BE2C (cell line): Measurements from ENCODE around the gene CACNA1B.

Experiments
- DNase-seq: peaks from one replicate; pipeline ENCODE4 v3.0.0-alpha.2; 2020
- H3K27me3 ChIP-seq: fragments of 250-450 bp; sonication (Bioruptor Pico); 2 replicates; pipeline ENCODE4 v1.5.1; 2020; ENCODE audit warnings: mild to moderate bottlenecking
- H3K36me3 ChIP-seq: fragments of 250-450 bp; sonication (Bioruptor Pico); 2 replicates; pipeline ENCODE4 v1.5.1; 2020; ENCODE audit warnings: mild to moderate bottlenecking
- H3K4me1 ChIP-seq: fragments of 250-450 bp; sonication (Bioruptor Pico); 2 replicates; pipeline ENCODE4 v1.5.1; 2020
- H3K4me3 ChIP-seq: 2 replicates; pipeline ENCODE4 v1.5.1; 2011; ENCODE audit warnings: low read depth, low read length
- H3K9me3 ChIP-seq: fragments of 250-450 bp; sonication (Bioruptor Pico); 2 replicates; pipeline ENCODE4 v1.5.1; 2020
- CTCF ChIP-seq: IDR thresholded peaks from 2 replicates; pipeline ENCODE4 v1.5.1; 2012; ENCODE audit warnings: mild to moderate bottlenecking, low read depth, low read length

CACNA1B gene

DNA sequence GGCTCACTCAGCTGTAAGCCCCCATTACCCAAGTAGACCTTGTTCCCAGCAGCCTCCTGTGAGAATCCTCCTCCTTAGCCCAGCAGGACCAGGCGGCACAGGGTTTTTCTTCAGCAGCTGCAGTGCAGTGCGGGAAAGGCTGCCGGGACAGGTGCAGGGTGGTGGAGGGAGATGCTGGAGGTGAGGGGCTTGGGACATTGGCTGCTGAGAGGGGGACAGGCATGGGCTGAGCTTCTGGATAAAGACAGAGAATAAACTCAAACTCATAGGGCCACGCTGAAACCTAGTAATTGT lies 174.7 kb downstream of the CACNA1B start:
- no peaks in the 10 kb centered on the region for H3K36me3 ChIP-seq
- no peak for DNase-seq
- no peak overlapping the region for H3K4me3 ChIP-seq
- H3K9me3 ChIP-seq: no peaks in the 10 kb centered on the region
- H3K27me3 ChIP-seq: no peaks in the 10 kb centered on the region
- no peak for TF ChIP-seq CTCF
- no peaks in the 10 kb centered on the region for H3K4me1 ChIP-seq

DNA sequence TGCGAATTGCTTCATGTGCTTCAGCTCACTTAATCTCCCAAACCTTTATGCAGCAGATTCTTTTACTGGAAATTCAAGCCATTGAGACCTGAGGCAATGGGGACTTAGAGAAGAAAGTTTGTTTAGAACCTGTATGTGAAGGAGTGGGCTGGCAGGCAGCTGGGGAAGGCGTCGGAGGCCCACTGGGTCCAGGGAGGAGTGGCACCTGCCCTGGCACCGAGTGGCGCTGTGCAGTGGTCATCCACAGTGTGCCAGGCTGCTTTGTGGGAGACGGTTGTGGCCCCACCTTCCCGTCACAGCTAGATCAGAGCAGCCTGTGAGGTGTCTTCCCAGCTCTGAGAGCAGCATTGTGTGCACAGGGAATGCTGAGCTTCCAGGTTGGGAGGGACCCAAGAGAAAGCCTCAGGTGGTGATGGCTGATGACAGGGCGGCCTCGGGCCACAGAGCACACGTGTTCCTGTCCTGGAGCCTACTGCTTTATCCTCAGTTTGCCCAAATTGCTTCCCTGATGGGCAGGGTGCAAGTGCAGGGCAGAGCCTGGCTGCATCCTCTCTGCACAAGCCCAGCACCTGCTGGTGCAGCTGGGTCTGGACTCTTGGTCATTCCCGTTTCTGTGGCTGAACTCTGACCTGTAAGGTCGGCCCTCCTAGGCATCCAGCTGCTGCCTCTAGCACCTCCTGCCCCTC lies 175.2 kb downstream of the CACNA1B start:
- H3K4me3 ChIP-seq: no peak overlapping the region

GRCh38 chr9:138053321-138053868 lies 175.8 kb downstream of the CACNA1B start:
- Histone ChIP-seq H3K4me1 (no peaks in the 10 kb centered on the region), H3K27me3 (no peaks in the 10 kb centered on the region), H3K4me3 (no peak overlapping the region), H3K9me3 (no peaks in the 10 kb centered on the region), H3K36me3 (no peaks in the 10 kb centered on the region)
- peak; percentile 57 for DNase-seq
- no peak for TF ChIP-seq CTCF

More for the DNA sequence above, 175.2 kb downstream of the CACNA1B start:
- DNase-seq: no peak
- TF ChIP-seq CTCF: no peak
- Histone ChIP-seq H3K27me3 (no peaks in the 10 kb centered on the region), H3K36me3 (no peaks in the 10 kb centered on the region), H3K4me1 (no peaks in the 10 kb centered on the region), H3K9me3 (no peaks in the 10 kb centered on the region)

GRCh38 chr9:138053996-138054752 lies 176.6 kb downstream of the CACNA1B start:
- H3K36me3 ChIP-seq: no peaks in the 10 kb centered on the region
- TF ChIP-seq CTCF: no peak

DNA sequence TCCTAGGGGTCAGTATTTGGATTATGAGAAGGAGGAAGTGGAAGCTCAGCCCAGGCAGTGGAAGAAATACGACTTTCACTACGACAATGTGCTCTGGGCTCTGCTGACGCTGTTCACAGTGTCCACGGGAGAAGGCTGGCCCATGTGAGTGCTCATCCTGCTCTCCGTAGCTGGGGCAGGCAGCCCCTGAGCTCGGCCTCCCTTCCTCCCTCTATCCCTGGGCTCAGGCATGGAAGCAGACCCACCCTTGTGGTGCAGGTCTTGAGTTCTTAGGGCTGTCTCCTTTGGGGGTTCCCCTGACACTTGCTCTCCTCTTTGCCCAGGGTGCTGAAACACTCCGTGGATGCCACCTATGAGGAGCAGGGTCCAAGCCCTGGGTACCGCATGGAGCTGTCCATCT lies 180.1 kb downstream of the CACNA1B start:
- no peaks in the 10 kb centered on the region for H3K4me1 ChIP-seq
- no peaks in the 10 kb centered on the region for H3K27me3 ChIP-seq
- no peak for TF ChIP-seq CTCF
- no peaks in the 10 kb centered on the region for H3K36me3 ChIP-seq
- no peaks in the 10 kb centered on the region for H3K9me3 ChIP-seq
- no peak for DNase-seq
- no peak overlapping the region for H3K4me3 ChIP-seq

More at GRCh38 chr9:138053996-138054752, 176.6 kb downstream of the CACNA1B start:
- peak; percentile 3 for DNase-seq
- no peaks in the 10 kb centered on the region for H3K9me3 ChIP-seq
- H3K27me3 ChIP-seq: no peaks in the 10 kb centered on the region
- no peak overlapping the region for H3K4me3 ChIP-seq
- H3K4me1 ChIP-seq: no peaks in the 10 kb centered on the region

DNA sequence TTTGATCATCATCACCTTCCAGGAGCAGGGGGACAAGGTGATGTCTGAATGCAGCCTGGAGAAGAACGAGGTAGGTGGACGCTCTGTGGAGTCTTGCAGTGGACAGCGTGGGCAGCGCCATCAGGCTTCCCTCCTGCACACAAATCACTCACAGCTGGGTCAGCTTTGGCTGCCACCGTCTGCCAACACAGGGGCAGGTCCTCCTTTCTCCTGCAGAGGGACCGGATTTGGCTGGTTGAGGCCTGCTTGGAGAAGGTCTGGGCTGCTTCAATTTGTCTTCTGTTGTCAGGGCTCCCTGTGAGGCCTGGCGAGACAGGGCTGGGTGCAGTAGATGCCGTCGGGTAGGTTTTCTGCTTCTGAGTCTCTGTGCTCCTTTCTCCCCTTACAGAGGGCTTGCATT lies 180.6 kb downstream of the CACNA1B start:
- Histone ChIP-seq H3K36me3 (no peaks in the 10 kb centered on the region), H3K4me1 (no peaks in the 10 kb centered on the region), H3K27me3 (no peaks in the 10 kb centered on the region), H3K9me3 (no peaks in the 10 kb centered on the region), H3K4me3 (no peak overlapping the region)
- DNase-seq: no peak
- TF ChIP-seq CTCF: no peak
